Neural cell (in vitro differentiated cells): ENCODE results near the gene NDUFAF4. TPM values are rescaled to one million over a fixed set of nuclear protein-coding genes. Genes with fewer than 3 reads are reported as not detected.

Experiments
- H2AFZ ChIP-seq: fragments of 200-600, 300-800 bp; sonication (generic), shearing (Covaris generic); 2 replicates; pipeline ENCODE4 v1.6.0; 2014; ENCODE audit warnings: low read depth, mild to moderate bottlenecking, antibody characterized with exemption, low read length, moderate library complexity
- H3F3A ChIP-seq: fragments of 200-600 bp; shearing (Covaris generic); 2 replicates; pipeline ENCODE4 v1.6.1; 2016; ENCODE audit warnings: mild to moderate bottlenecking, moderate library complexity, mixed read lengths, antibody characterized with exemption, low read length; ENCODE audit not compliant: insufficient read depth, poor library complexity, severe bottlenecking
- H3K27ac ChIP-seq: fragments of 200-600, 300-800 bp; sonication (generic), shearing (Covaris generic); 2 replicates; pipeline ENCODE4 v1.5.1; 2014; ENCODE audit warnings: mild to moderate bottlenecking, low read length, moderate library complexity
- H3K27me3 ChIP-seq: fragments of 300-800, 200-600 bp; sonication (generic), shearing (Covaris generic); 2 replicates; pipeline ENCODE4 v1.6.0; 2014; ENCODE audit warnings: mild to moderate bottlenecking, low read depth, low read length, moderate library complexity; ENCODE audit not compliant: insufficient read depth
- H3K36me3 ChIP-seq: fragments of 300-800, 200-600 bp; sonication (generic), shearing (Covaris generic); 2 replicates; pipeline ENCODE4 v1.5.1; 2014; ENCODE audit warnings: mild to moderate bottlenecking, antibody characterized with exemption, low read length, moderate library complexity; ENCODE audit not compliant: insufficient read depth
- H3K4me2 ChIP-seq: fragments of 300-800, 200-600 bp; sonication (generic), shearing (Covaris generic); 2 replicates; pipeline ENCODE4 v1.6.0; 2014; ENCODE audit warnings: mild to moderate bottlenecking, low read length
- H3K4me3 ChIP-seq: fragments of 300-800, 200-600 bp; sonication (generic), shearing (Covaris generic); 2 replicates; pipeline ENCODE4 v1.5.1; 2014; ENCODE audit warnings: mild to moderate bottlenecking, low read length, moderate library complexity
- H3K79me2 ChIP-seq: fragments of 200-600 bp; shearing (Covaris generic); replicated peaks from 2 replicates; pipeline ENCODE4 v1.6.0; 2014; ENCODE audit warnings: mild to moderate bottlenecking, low read length, moderate library complexity; ENCODE audit not compliant: insufficient read depth
- H3K9ac ChIP-seq: fragments of 300-800, 200-600 bp; sonication (generic), shearing (Covaris generic); 2 replicates; pipeline ENCODE4 v1.6.1; 2016; ENCODE audit warnings: mild to moderate bottlenecking, low read length, mixed read lengths
- H3K9me2 ChIP-seq: fragments of 200-600 bp; shearing (Covaris generic); 2 replicates; pipeline ENCODE4 v1.6.1; 2016; ENCODE audit warnings: mild to moderate bottlenecking, low read length, mixed read lengths; ENCODE audit not compliant: insufficient read depth
- H3K9me3 ChIP-seq: fragments of 200-600, 300-800 bp; sonication (generic), shearing (Covaris generic); 2 replicates; pipeline ENCODE4 v1.6.1; 2016; ENCODE audit warnings: mild to moderate bottlenecking, mixed run types, low read length, moderate library complexity, mixed read lengths
- H4K20me1 ChIP-seq: fragments of 200-600 bp; shearing (Covaris generic); 2 replicates; pipeline ENCODE4 v1.6.1; 2016; ENCODE audit warnings: mild to moderate bottlenecking, mixed run types; ENCODE audit not compliant: insufficient read depth
- CTCF ChIP-seq: fragments of 450-650 bp; IDR thresholded peaks from 2 replicates; pipeline ENCODE4 v1.5.1; 2014; ENCODE audit warnings: antibody characterized with exemption, mild to moderate bottlenecking, moderate library complexity; ENCODE audit not compliant: poor library complexity, severe bottlenecking
- EP300 ChIP-seq: fragments of 450-650 bp; conservative IDR thresholded peaks from 2 replicates; pipeline ENCODE4 v1.6.1; 2014; ENCODE audit warnings: antibody characterized with exemption, mild to moderate bottlenecking, moderate library complexity; ENCODE audit not compliant: poor library complexity, severe bottlenecking
- EZH2 ChIP-seq: fragments of 200-600, 300-800 bp; shearing (Covaris generic), sonication (generic); IDR thresholded peaks from 2 replicates; pipeline ENCODE4 v1.6.1; 2014; ENCODE audit warnings: antibody characterized with exemption, low read length, borderline replicate concordance, mild to moderate bottlenecking; ENCODE audit not compliant: insufficient read depth, poor library complexity, severe bottlenecking
- MXI1 ChIP-seq: fragments of 450-650 bp; conservative IDR thresholded peaks from 2 replicates; pipeline ENCODE4 v1.6.1; 2014; ENCODE audit warnings: antibody characterized with exemption, mild to moderate bottlenecking; ENCODE audit not compliant: poor library complexity, severe bottlenecking
- POLR2AphosphoS5 ChIP-seq: IDR thresholded peaks from 2 replicates; pipeline ENCODE4 v1.6.1; 2012
- RAD21 ChIP-seq: fragments of 450-650 bp; conservative IDR thresholded peaks from 2 replicates; pipeline ENCODE4 v1.6.1; 2014; ENCODE audit warnings: antibody characterized with exemption, mild to moderate bottlenecking, moderate library complexity
- REST ChIP-seq: IDR thresholded peaks from 2 replicates; pipeline ENCODE4 v1.6.1; 2012; ENCODE audit warnings: borderline replicate concordance
- SMC3 ChIP-seq: fragments of 450-650 bp; conservative IDR thresholded peaks from 2 replicates; pipeline ENCODE4 v1.6.1; 2014; ENCODE audit warnings: antibody characterized with exemption, mild to moderate bottlenecking, moderate library complexity; ENCODE audit not compliant: poor library complexity
- TAF1 ChIP-seq: IDR thresholded peaks from 2 replicates; pipeline ENCODE4 v1.6.1; 2012; ENCODE audit warnings: low read depth
- polyA plus RNA-seq: library from polyadenylated mRNA; depleted of rRNA; stranded (reverse); fragments of >200 nt; gene quantifications from 2 replicates; pipeline ENCODE4 v1.2.3, GENCODE V29; 2014

The NDUFAF4 gene
- polyA plus RNA-seq, 1 donor from 2014 or later: 55.9 TPM

GRCh38 chr6:96889146-96889545 is 8.5 kb downstream of the NDUFAF4 start:
- Histone ChIP-seq H3K4me2 (no peak overlapping the region), H3K4me3 (no peak overlapping the region), H3K36me3 (no peaks in the 10 kb centered on the region), H3K79me2 (no peaks in the 10 kb centered on the region), H3K9ac (no peak overlapping the region), H3K27ac (no peak overlapping the region), H3K27me3 (no peaks in the 10 kb centered on the region), H3K9me2 (no peaks in the 10 kb centered on the region), H2AFZ (no peak overlapping the region), H4K20me1 (no peaks in the 10 kb centered on the region), H3F3A (no peaks in the 10 kb centered on the region), H3K9me3 (no peaks in the 10 kb centered on the region)
- no peak for TF ChIP-seq RAD21
- no peak for TF ChIP-seq EP300
- TF ChIP-seq MXI1: no peak
- TF ChIP-seq SMC3: no peak
- TF ChIP-seq TAF1: no peak
- no peak for TF ChIP-seq POLR2AphosphoS5
- TF ChIP-seq CTCF: no peak
- no peak for TF ChIP-seq REST
- no peak for TF ChIP-seq EZH2

DNA sequence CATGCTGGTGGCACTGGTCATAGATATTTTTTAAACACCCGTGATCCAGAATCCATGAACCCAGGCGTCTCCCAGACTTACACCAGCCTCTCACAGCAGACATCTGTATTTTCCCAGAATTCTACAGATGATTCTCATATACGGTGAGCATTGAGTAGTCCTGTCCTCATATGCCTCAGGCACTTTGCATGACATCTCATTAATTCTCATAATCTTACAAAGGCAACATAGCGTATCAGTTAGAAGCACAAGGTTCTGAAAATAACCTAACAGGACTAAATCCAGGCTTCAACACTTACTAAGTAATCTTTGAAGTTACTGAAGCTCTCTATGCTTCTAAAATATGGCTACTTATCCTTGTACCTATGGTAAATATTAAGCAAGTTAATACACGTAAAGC is 8.9 kb downstream of the NDUFAF4 start:
- no peak overlapping the region for H3K27ac ChIP-seq
- H4K20me1 ChIP-seq: no peaks in the 10 kb centered on the region
- H3K27me3 ChIP-seq: no peaks in the 10 kb centered on the region
- H3K4me3 ChIP-seq: no peak overlapping the region
- no peaks in the 10 kb centered on the region for H3K9me2 ChIP-seq
- H3K36me3 ChIP-seq: no peaks in the 10 kb centered on the region
- H2AFZ ChIP-seq: no peak overlapping the region
- H3F3A ChIP-seq: no peaks in the 10 kb centered on the region
- TF ChIP-seq RAD21 (no peak), TAF1 (no peak), REST (no peak), EP300 (no peak), SMC3 (no peak), POLR2AphosphoS5 (no peak), MXI1 (no peak), CTCF (no peak), EZH2 (no peak)
- no peaks in the 10 kb centered on the region for H3K79me2 ChIP-seq
- H3K9me3 ChIP-seq: no peaks in the 10 kb centered on the region
- no peak overlapping the region for H3K4me2 ChIP-seq
- no peak overlapping the region for H3K9ac ChIP-seq
